Endothelial cell of umbilical vein (primary cell): Measurements from ENCODE around the gene SH3RF3. TPM values are rescaled to one million over a fixed set of nuclear protein-coding genes. Genes with fewer than 3 reads are reported as not detected.
A peak's percentile ranks its signal among the peaks of the same experiment; 100 is the strongest.

Experiments used
- BruUV-seq: library from RNA; stranded (reverse); fragments of 400-500 nt; replicated peaks from 2 replicates; lab custom pipeline; 2021; lab: Mats Ljungman, UMichigan
- CTCF ChIA-PET: fragments of 300-600, 350-600 bp; sonication (Branson Sonifier 250); formaldehyde crosslinking; loops from one replicate; lab custom pipeline; 2021; ENCODE audit warnings: antibody characterized with exemption, inconsistent platforms; lab: Charles Lee
- POLR2A ChIA-PET: fragments of 300-600, 350-600 bp; sonication (Branson Sonifier 250); formaldehyde crosslinking; loops from one replicate; lab custom pipeline; 2021; ENCODE audit warnings: antibody characterized with exemption, inconsistent platforms; lab: Charles Lee
- DNase-seq: peaks from one replicate; pipeline ENCODE4 v3.0.0-alpha.2; 2011; ENCODE audit warnings: low read depth, low spot score
- FAIRE-seq: peaks from 2 replicates; lab custom pipeline; 2011; peaks lifted over from hg19 to GRCh38; lab: Jason Lieb, UNC
- H2AFZ ChIP-seq: 2 replicates; pipeline ENCODE4 v1.6.0; 2012; ENCODE audit warnings: low read depth, low read length, control low read depth, inconsistent platforms
- H3K27ac ChIP-seq: 2 replicates; pipeline ENCODE4 v1.5.1; 2011; ENCODE audit warnings: low read depth, mild to moderate bottlenecking, control low read depth, low read length, moderate library complexity; ENCODE audit not compliant: insufficient read depth
- H3K27me3 ChIP-seq, 2 experiments: 2 replicates each; pipeline versions ENCODE4 v1.6.0 to v1.6.1; 2011; ENCODE audit warnings: low read length in 2 of 2, mixed read lengths in 1 of 2; ENCODE audit not compliant: control insufficient read depth in 2 of 2, insufficient read depth in 2 of 2
- H3K36me3 ChIP-seq, 2 experiments: 2 replicates in 1 of 2; 3 replicates in 1 of 2; pipeline ENCODE4 v1.5.1; 2011; ENCODE audit warnings: low read length in 2 of 2, mild to moderate bottlenecking in 1 of 2, moderate library complexity in 1 of 2; ENCODE audit not compliant: control insufficient read depth in 2 of 2, insufficient read depth in 2 of 2; ENCODE audit errors: extremely low read depth in 1 of 2
- H3K4me1 ChIP-seq: 3 replicates; pipeline ENCODE4 v1.5.1; 2011; ENCODE audit warnings: mild to moderate bottlenecking, low read length; ENCODE audit not compliant: control insufficient read depth, insufficient read depth; ENCODE audit errors: extremely low read depth
- H3K4me2 ChIP-seq: 2 replicates; pipeline ENCODE4 v1.6.1; 2011; ENCODE audit warnings: low read length, control low read depth, mixed read lengths; ENCODE audit not compliant: insufficient read depth
- H3K4me3 ChIP-seq, 3 experiments: fragments of 200-600 bp in 1 of 3; sonication (generic), shearing (Covaris generic) in 1 of 3; replicated peaks in 1 of 3; 2 replicates each; pipeline ENCODE4 v1.5.1; 2011 to 2016; ENCODE audit warnings: control low read depth in 3 of 3, low read length in 3 of 3, mild to moderate bottlenecking in 2 of 3, inconsistent platforms in 1 of 3, low read depth in 1 of 3, moderate library complexity in 1 of 3; ENCODE audit not compliant: insufficient read depth in 1 of 3
- H3K79me2 ChIP-seq: 2 replicates; pipeline ENCODE4 v1.6.0; 2012; ENCODE audit warnings: low read length, inconsistent platforms; ENCODE audit not compliant: control insufficient read depth, insufficient read depth
- H3K9ac ChIP-seq: replicated peaks from 2 replicates; pipeline ENCODE3; 2011; ENCODE audit warnings: low read length, control low read depth; ENCODE audit not compliant: insufficient read depth; ENCODE audit errors: extremely low read depth
- H3K9me1 ChIP-seq: replicated peaks from 3 replicates; pipeline ENCODE4 v1.6.0; 2011; ENCODE audit warnings: mild to moderate bottlenecking, low read length; ENCODE audit not compliant: control insufficient read depth, insufficient read depth; ENCODE audit errors: extremely low read depth
- H3K9me3 ChIP-seq: replicated peaks from 2 replicates; pipeline ENCODE4 v1.5.1; 2012; ENCODE audit warnings: low read length, inconsistent platforms; ENCODE audit not compliant: control insufficient read depth, insufficient read depth
- H4K20me1 ChIP-seq: replicated peaks from 2 replicates; pipeline ENCODE3; 2011; ENCODE audit warnings: mild to moderate bottlenecking, low read length; ENCODE audit not compliant: control insufficient read depth, insufficient read depth; ENCODE audit errors: extremely low read depth
- EZH2 ChIP-seq: IDR thresholded peaks from 2 replicates; pipeline ENCODE4 v1.6.1; 2012; ENCODE audit warnings: borderline replicate concordance, low read depth, mild to moderate bottlenecking, moderate library complexity, low read length, inconsistent platforms; ENCODE audit not compliant: severe bottlenecking
- FOS ChIP-seq: IDR thresholded peaks from 2 replicates; pipeline ENCODE4 v1.6.1; 2011; ENCODE audit warnings: mild to moderate bottlenecking, low read length, moderate library complexity, borderline replicate concordance; ENCODE audit not compliant: insufficient read depth
- GATA2 ChIP-seq: IDR thresholded peaks from 2 replicates; pipeline ENCODE4 v1.7.0; 2011; ENCODE audit warnings: low read depth, mild to moderate bottlenecking, moderate library complexity, mixed read lengths, low read length; ENCODE audit not compliant: insufficient read length, insufficient read depth
- JUN ChIP-seq: IDR thresholded peaks from 2 replicates; pipeline ENCODE4 v1.6.1; 2011; ENCODE audit warnings: borderline replicate concordance, low read depth; ENCODE audit not compliant: insufficient read length, insufficient read depth
- MYC ChIP-seq: IDR thresholded peaks from one replicate; pipeline ENCODE4 v1.6.1; 2011; ENCODE audit warnings: mild to moderate bottlenecking, low read depth, low read length
- POLR2A ChIP-seq: IDR thresholded peaks from 2 replicates; pipeline ENCODE4 v1.6.1; 2012; ENCODE audit warnings: low read depth, mild to moderate bottlenecking, control low read depth, low read length
- POLR2AphosphoS5 ChIP-seq: IDR thresholded peaks from 2 replicates; pipeline ENCODE4 v1.6.1; 2012; ENCODE audit warnings: low read depth, mild to moderate bottlenecking, control low read depth, low read length, moderate library complexity; ENCODE audit not compliant: insufficient read depth
- dilution Hi-C: fragments of 300-500 bp; cut with MboI; formaldehyde crosslinking; loops from one replicate; pipeline ENCODE4 v1.15.0; 2019; ENCODE audit warnings: low sequenced_read_pairs; ENCODE audit not compliant: extremely low pct_ligation_motif_present
- intact Hi-C: fragments of 100-400 bp; cut with micrococcal nuclease; formaldehyde crosslinking; loops from one replicate; pipeline ENCODE4 v1.10.0; 2022
- polyA plus RNA-seq, 4 experiments: library from polyadenylated mRNA; depleted of rRNA in 3 of 4; stranded (reverse) in 3 of 4; unstranded in 1 of 4; fragments of >200 nt; gene quantifications; 2 replicates each; pipeline versions ENCODE4 v1.2.1 to v1.2.3, GENCODE V29; 2011 to 2012; ENCODE audit warnings: missing spikeins in 1 of 4
- total RNA-seq: library from RNA; stranded (reverse); gene quantifications from 2 replicates; pipeline ENCODE4 v1.2.3, GENCODE V29; 2021
- TF ChIP-seq, protein P1 (sequence below): IDR thresholded peaks from 2 replicates; pipeline ENCODE4 v1.6.1; 2011; ENCODE audit not compliant: insufficient read depth, insufficient read length
- TF ChIP-seq, protein P2 (sequence below), 2 donors: IDR thresholded peaks; 1 replicate in 1 of 2; 2 replicates in 1 of 2; pipeline ENCODE4 v1.5.1; 2011; ENCODE audit warnings: low read length in 2 of 2, mild to moderate bottlenecking in 2 of 2, moderate library complexity in 2 of 2, control low read depth in 1 of 2, inconsistent platforms in 1 of 2, low read depth in 1 of 2; ENCODE audit not compliant: insufficient read depth in 1 of 2; ENCODE audit errors: extremely low read depth in 1 of 2

Gene SH3RF3
- total and polyA plus RNA-seq, 2 donors (not counting 3 experiments of a cell fraction or from before 2014, with no cell fraction given), result 3.8 to 14.7 TPM

DNA sequence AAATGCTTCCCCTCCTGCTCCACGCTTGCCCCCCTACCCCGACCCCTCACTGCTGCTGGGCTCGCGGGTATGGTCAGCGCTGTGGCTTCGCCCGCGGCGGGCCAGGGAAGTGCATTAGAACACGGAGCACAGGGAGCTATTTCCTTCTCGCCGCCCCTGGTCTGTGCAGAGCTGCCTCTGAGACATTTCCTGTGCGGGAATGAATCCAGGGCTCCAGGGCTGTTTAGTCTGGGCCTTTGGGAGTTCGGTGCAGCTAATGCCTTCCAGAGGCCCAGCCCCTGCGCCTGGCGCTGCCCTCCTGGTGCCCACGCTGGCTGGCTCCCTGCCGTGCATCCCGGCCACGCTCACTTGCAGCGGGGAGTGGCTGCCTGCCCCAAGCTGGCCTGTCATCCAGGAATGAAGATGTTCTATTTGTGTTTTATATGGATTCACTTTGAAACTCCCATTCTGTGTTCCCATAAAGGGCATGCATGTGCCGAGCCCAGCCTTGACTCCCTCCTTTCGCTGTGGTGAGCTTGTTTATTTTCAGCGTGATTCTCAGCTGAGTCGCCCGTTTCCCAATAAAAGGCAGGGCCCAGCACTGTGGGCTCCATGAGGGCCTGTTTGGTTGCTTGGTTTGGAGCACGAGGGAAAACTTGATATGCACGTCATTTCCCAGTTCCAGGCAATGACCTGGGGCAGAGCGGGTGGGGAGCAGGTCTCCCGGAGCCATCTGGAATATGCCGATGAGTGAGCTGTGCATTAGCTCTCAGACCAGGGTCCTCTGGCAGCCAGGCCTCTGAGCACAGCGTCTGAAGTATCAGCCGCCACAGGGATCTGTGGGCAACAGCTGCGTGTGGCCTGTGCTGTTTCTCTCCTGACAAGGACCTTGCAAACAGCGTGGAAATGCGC is 42.7 kb downstream of the SH3RF3 start:
- dilution Hi-C loops, result no loop called here
- Histone ChIP-seq H3K9me3 (no peaks in the 10 kb centered on the region), H3K4me2 (peak overlapping the region; percentile 65), H2AFZ (peak overlapping the region; percentile 5), H3K9ac (peak overlapping the region; percentile 75), H3K27me3 (no peaks in the 10 kb centered on the region), H3K79me2 (peaks cover 57% of the 10 kb centered on the region), H3K9me1 (no peaks in the 10 kb centered on the region), H3K36me3 (no peaks in the 10 kb centered on the region), H3K27ac (peak overlapping the region; percentile 90), H4K20me1 (no peaks in the 10 kb centered on the region), H3K4me1 (peaks cover 64% of the 10 kb centered on the region), H3K4me3 (no peak overlapping the region)
- CTCF ChIA-PET, result interaction anchor here (0.7 to 2.9 kb wide), 20 partner anchors 9 to 339 kb away, joined by 3 to 19 read pairs (median 4); partner anchors contain the start of gene SH3RF3
- POLR2A ChIA-PET, result interaction anchor here (1.0 to 1.1 kb wide), 2 partner anchors 68 to 70 kb away, joined by 3 to 4 read pairs; no protein-coding TSS in a partner anchor
- intact Hi-C loops, result loop anchor here (1.0 to 2.0 kb wide), 3 partner anchors 67 to 161 kb away; no protein-coding TSS in a partner anchor
- no TSS peak for BruUV-seq
- peak; percentile 93 for DNase-seq
- FAIRE-seq, result peak; percentile 83
- TF ChIP-seq, protein P1, sequence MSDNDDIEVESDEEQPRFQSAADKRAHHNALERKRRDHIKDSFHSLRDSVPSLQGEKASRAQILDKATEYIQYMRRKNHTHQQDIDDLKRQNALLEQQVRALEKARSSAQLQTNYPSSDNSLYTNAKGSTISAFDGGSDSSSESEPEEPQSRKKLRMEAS, result peak; percentile 25
- TF ChIP-seq POLR2A, result no peak
- TF ChIP-seq GATA2, result no peak
- no peak for TF ChIP-seq EZH2
- TF ChIP-seq MYC, result no peak
- TF ChIP-seq FOS, result peak; percentile 41
- TF ChIP-seq JUN, result no peak
- TF ChIP-seq, protein P2, sequence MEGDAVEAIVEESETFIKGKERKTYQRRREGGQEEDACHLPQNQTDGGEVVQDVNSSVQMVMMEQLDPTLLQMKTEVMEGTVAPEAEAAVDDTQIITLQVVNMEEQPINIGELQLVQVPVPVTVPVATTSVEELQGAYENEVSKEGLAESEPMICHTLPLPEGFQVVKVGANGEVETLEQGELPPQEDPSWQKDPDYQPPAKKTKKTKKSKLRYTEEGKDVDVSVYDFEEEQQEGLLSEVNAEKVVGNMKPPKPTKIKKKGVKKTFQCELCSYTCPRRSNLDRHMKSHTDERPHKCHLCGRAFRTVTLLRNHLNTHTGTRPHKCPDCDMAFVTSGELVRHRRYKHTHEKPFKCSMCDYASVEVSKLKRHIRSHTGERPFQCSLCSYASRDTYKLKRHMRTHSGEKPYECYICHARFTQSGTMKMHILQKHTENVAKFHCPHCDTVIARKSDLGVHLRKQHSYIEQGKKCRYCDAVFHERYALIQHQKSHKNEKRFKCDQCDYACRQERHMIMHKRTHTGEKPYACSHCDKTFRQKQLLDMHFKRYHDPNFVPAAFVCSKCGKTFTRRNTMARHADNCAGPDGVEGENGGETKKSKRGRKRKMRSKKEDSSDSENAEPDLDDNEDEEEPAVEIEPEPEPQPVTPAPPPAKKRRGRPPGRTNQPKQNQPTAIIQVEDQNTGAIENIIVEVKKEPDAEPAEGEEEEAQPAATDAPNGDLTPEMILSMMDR (IDR thresholded peaks at IDR 0.05; ENCODE audit: extremely low read depth in 1 of 2, insufficient read depth in 1 of 2, low read depth in 1 of 2, low read length in 2 of 2), result peak in 1 of 2 donors; percentile 45
- peak; percentile 76 for TF ChIP-seq POLR2AphosphoS5
